ENCODE data around the gene C2CD2. TPM values are rescaled to one million over a fixed set of nuclear protein-coding genes. Genes with fewer than 3 reads are reported as not detected.

Gene C2CD2
- total RNA-seq, 6 experiments from 2014 or later: 7.3 to 11.4 (median 8.3) TPM

DNA sequence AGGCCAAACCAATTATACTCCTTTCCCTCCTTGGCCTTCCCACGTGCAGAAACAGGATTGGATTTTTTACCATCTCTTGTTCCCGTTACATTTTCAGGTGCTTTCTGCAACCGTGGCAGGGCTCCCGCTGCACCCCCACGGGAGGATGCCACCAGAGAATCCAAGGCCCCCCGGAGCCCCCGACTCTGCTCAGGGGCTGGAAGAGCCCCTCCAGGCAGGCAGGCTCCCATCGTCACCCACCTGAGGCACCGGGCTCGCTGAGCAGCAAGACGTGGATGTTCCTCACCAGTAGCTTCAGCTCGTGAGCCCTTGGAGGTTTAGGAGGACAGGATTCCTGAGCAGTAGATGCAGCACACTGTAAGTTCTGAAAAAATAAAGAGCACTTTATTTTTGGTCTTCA, 39.5 kb downstream of the C2CD2 start:
- Histone ChIP-seq H3K27ac (no peak overlapping the region), H3K36me3 (peaks cover 0 to 26% (median 8%) of the 10 kb centered on the region in 4 donors), H3K4me1 (no peaks in the 10 kb centered on the region), H3K9me3 (no peaks in the 10 kb centered on the region), H3K4me3 (no peak overlapping the region), H3K27me3 (no peaks in the 10 kb centered on the region)
- intact Hi-C loops (cut with DNase I): no loop called here
- no peak for ATAC-seq
- WGBS (ENCODE audit: insufficient coverage, low coverage, low lambda C conversion rate, missing lambda C conversion rate): 95% methylated on average over 12 of the region's 12 CpGs
- DNase-seq: no peak
- TF ChIP-seq, protein P1, sequence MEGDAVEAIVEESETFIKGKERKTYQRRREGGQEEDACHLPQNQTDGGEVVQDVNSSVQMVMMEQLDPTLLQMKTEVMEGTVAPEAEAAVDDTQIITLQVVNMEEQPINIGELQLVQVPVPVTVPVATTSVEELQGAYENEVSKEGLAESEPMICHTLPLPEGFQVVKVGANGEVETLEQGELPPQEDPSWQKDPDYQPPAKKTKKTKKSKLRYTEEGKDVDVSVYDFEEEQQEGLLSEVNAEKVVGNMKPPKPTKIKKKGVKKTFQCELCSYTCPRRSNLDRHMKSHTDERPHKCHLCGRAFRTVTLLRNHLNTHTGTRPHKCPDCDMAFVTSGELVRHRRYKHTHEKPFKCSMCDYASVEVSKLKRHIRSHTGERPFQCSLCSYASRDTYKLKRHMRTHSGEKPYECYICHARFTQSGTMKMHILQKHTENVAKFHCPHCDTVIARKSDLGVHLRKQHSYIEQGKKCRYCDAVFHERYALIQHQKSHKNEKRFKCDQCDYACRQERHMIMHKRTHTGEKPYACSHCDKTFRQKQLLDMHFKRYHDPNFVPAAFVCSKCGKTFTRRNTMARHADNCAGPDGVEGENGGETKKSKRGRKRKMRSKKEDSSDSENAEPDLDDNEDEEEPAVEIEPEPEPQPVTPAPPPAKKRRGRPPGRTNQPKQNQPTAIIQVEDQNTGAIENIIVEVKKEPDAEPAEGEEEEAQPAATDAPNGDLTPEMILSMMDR (IDR thresholded peaks at IDR 0.05): no peak
- TF ChIP-seq POLR2A (IDR thresholded peaks at IDR 0.05): no peak

DNA sequence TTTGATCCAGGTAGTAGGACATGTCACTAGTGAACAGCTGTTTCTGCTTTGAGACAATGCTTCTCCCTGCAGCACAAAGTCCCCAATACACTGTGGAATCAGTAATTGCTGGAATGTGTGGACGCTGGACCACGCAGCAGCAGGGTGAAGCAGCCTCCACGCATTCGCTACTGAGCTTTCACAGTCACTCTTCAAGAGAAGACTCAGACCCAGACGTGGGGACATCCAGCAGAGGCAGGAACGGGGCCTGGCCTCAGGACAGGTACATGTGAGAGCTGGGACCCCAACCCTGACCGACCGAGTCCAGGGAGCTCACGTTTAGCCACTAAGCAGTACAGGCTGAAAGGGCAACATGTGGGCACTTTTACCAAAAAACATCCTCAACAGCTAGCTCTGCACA, 40.6 kb downstream of the C2CD2 start:
- H3K4me1 ChIP-seq: no peaks in the 10 kb centered on the region
- TF ChIP-seq, protein P1 (IDR thresholded peaks at IDR 0.05): no peak
- no peak for TF ChIP-seq POLR2A (IDR thresholded peaks at IDR 0.05)
- H3K27ac ChIP-seq: no peak overlapping the region
- H3K36me3 ChIP-seq: peaks cover 0 to 26% (median 8%) of the 10 kb centered on the region in 4 donors
- no peaks in the 10 kb centered on the region for H3K27me3 ChIP-seq
- intact Hi-C loops (cut with DNase I): no loop called here
- DNase-seq (no peak), ATAC-seq (no peak)
- no peaks in the 10 kb centered on the region for H3K9me3 ChIP-seq
- 96% methylated on average over 4 of the region's 9 CpGs for WGBS (ENCODE audit: insufficient coverage, low coverage, low lambda C conversion rate, missing lambda C conversion rate)
- H3K4me3 ChIP-seq: no peak overlapping the region

DNA sequence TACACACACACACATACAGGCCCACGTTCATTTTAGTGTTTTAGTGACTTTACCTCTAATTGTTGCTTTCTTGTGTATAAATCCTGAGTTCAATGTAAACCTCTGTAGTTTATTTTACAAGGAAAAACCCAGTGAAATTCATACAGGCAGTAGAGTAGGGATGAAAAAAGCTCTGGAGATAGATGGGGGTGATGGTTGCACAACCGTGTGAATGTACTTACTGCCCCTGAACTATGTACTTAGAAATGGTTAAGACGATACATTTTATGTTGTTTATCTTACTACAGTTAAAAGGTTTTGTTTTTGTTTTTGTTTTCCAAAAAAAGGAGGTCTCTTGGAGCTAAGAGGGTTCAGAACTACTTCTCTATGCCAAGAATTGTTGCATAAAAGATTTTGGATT, 45.0 kb downstream of the C2CD2 start:
- H3K4me1 ChIP-seq: no peaks in the 10 kb centered on the region
- no peaks in the 10 kb centered on the region for H3K9me3 ChIP-seq
- DNase-seq: no peak
- WGBS (ENCODE audit: insufficient coverage, low coverage, low lambda C conversion rate, missing lambda C conversion rate): 38% methylated on average over 3 of the region's 3 CpGs
- ATAC-seq: no peak
- H3K27ac ChIP-seq: no peak overlapping the region
- H3K27me3 ChIP-seq: no peaks in the 10 kb centered on the region
- intact Hi-C loops (cut with DNase I): no loop called here
- peaks cover 0 to 16% (median 8%) of the 10 kb centered on the region in 4 donors for H3K36me3 ChIP-seq
- TF ChIP-seq POLR2A (IDR thresholded peaks at IDR 0.05): no peak
- TF ChIP-seq, protein P1 (IDR thresholded peaks at IDR 0.05): no peak
- H3K4me3 ChIP-seq: no peak overlapping the region

DNA sequence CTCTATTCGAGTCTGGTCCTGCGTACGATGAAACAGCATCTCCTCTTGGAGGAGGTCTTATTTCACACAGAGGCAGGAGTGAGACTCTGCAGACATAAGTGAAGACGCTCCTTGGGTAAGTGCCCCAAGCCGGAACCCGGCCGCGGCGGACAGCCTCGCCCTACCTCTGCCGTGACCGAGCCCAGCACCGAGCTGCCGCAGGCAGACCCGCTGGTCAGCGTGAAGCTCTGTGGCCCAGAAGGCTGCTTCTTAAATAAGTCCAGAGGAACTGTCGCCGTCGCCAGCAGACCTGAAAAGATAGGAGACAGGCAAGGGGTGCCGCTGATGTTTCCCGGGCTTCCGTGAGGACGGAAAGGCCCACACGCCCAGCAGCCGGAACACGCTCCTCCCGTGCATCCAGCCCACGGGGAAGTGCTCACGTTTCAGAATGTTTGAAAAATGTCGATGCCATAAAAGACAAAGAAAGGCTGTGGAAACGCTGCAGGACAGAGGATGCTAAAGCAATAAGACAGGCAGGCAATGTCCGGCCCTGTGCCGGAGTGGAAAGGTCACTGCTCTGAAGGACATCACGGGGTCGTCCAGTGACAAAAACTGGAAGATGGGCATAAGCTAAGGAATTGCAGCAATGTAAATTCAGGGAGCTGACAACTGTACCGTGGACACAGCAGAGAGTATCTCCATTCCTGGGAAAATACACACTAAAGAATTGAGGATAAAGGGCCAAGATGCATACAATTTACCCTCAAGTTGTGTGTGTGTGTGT, 46.1 kb downstream of the C2CD2 start:
- no peaks in the 10 kb centered on the region for H3K27me3 ChIP-seq
- peaks cover 0 to 13% (median 7%) of the 10 kb centered on the region in 4 donors for H3K36me3 ChIP-seq
- DNase-seq: no peak
- peak in 1 of 4 donors; percentile 31 for ATAC-seq
- no peak overlapping the region for H3K4me3 ChIP-seq
- no peaks in the 10 kb centered on the region for H3K9me3 ChIP-seq
- H3K27ac ChIP-seq: no peak overlapping the region
- no peaks in the 10 kb centered on the region for H3K4me1 ChIP-seq
- TF ChIP-seq POLR2A (IDR thresholded peaks at IDR 0.05): no peak
- TF ChIP-seq, protein P1 (IDR thresholded peaks at IDR 0.05): no peak
- 78% methylated on average over 11 of the region's 36 CpGs for WGBS (ENCODE audit: insufficient coverage, low coverage, low lambda C conversion rate, missing lambda C conversion rate)
- intact Hi-C loops (cut with DNase I): no loop called here

Measured in right lobe of liver (tissue), 6 donors.